Measurements from ENCODE around the gene ODF2.

The ODF2 gene

DNA sequence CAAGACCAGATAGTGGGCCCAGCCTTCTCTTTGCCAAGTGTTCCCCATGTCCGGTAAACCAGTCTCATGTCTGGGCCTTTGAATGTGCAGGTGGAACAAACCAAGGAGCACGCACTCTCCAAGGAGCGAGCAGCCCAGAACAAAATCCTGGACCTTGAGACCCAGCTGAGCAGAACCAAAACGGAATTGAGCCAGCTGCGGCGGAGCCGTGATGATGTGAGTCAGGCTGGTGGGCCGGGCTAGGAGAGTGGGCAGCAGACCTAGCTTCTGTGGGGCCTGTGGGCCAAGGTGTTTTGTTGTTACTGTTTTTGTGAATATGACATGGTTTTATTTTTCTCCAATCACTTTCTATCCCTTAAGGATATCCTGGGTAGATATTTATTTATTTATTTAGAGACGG lies 43.1 kb downstream of the ODF2 start:
- TF ChIP-seq, protein P1, sequence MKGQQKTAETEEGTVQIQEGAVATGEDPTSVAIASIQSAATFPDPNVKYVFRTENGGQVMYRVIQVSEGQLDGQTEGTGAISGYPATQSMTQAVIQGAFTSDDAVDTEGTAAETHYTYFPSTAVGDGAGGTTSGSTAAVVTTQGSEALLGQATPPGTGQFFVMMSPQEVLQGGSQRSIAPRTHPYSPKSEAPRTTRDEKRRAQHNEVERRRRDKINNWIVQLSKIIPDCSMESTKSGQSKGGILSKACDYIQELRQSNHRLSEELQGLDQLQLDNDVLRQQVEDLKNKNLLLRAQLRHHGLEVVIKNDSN (IDR thresholded peaks at IDR 0.05) = no peak
- TF ChIP-seq RAD21 (IDR thresholded peaks at IDR 0.05; ENCODE audit: low read depth) (no peak), NFIC (IDR thresholded peaks at IDR 0.05) (no peak), ZBTB7A (IDR thresholded peaks at IDR 0.05; ENCODE audit: low read depth) (no peak), EGR1 (IDR thresholded peaks at IDR 0.05) (no peak), FOXM1 (IDR thresholded peaks at IDR 0.05; ENCODE audit: borderline replicate concordance, low read depth) (no peak), CREB1 (IDR thresholded peaks at IDR 0.05; ENCODE audit: low read depth) (no peak), TAF1 (IDR thresholded peaks at IDR 0.05; ENCODE audit: low read depth) (no peak), EP300 (IDR thresholded peaks at IDR 0.05; ENCODE audit: borderline replicate concordance) (no peak), TEAD4 (IDR thresholded peaks at IDR 0.05) (no peak), YY1 (IDR thresholded peaks at IDR 0.05; ENCODE audit: low read depth) (no peak), CEBPB (IDR thresholded peaks at IDR 0.05) (no peak), TCF12 (IDR thresholded peaks at IDR 0.05; ENCODE audit: low read depth) (no peak)
- TF ChIP-seq, protein P2, sequence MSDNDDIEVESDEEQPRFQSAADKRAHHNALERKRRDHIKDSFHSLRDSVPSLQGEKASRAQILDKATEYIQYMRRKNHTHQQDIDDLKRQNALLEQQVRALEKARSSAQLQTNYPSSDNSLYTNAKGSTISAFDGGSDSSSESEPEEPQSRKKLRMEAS (IDR thresholded peaks at IDR 0.05) = no peak
- TF ChIP-seq, protein P3, sequence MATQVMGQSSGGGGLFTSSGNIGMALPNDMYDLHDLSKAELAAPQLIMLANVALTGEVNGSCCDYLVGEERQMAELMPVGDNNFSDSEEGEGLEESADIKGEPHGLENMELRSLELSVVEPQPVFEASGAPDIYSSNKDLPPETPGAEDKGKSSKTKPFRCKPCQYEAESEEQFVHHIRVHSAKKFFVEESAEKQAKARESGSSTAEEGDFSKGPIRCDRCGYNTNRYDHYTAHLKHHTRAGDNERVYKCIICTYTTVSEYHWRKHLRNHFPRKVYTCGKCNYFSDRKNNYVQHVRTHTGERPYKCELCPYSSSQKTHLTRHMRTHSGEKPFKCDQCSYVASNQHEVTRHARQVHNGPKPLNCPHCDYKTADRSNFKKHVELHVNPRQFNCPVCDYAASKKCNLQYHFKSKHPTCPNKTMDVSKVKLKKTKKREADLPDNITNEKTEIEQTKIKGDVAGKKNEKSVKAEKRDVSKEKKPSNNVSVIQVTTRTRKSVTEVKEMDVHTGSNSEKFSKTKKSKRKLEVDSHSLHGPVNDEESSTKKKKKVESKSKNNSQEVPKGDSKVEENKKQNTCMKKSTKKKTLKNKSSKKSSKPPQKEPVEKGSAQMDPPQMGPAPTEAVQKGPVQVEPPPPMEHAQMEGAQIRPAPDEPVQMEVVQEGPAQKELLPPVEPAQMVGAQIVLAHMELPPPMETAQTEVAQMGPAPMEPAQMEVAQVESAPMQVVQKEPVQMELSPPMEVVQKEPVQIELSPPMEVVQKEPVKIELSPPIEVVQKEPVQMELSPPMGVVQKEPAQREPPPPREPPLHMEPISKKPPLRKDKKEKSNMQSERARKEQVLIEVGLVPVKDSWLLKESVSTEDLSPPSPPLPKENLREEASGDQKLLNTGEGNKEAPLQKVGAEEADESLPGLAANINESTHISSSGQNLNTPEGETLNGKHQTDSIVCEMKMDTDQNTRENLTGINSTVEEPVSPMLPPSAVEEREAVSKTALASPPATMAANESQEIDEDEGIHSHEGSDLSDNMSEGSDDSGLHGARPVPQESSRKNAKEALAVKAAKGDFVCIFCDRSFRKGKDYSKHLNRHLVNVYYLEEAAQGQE (IDR thresholded peaks at IDR 0.05; ENCODE audit: low read depth) = no peak

DNA sequence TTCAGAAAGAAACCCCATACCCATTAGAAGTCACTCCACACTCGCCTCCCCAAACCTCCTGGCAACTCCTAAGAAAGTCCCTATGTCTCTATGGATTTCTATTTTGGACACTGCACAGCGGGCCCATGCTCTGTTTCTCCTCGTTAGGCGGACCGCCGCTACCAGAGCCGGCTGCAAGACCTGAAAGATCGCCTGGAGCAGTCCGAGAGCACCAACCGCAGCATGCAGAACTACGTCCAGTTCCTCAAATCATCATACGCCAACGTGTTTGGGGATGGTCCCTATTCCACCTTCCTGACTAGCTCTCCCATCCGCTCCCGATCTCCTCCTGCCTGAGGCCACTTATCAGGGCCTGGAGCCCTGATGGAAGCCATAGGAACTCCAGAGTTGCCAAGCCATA lies 44.1 kb downstream of the ODF2 start:
- no peak for TF ChIP-seq YY1 (IDR thresholded peaks at IDR 0.05; ENCODE audit: low read depth)
- TF ChIP-seq RAD21 (IDR thresholded peaks at IDR 0.05; ENCODE audit: low read depth) = no peak
- no peak for TF ChIP-seq TCF12 (IDR thresholded peaks at IDR 0.05; ENCODE audit: low read depth)
- TF ChIP-seq EP300 (IDR thresholded peaks at IDR 0.05; ENCODE audit: borderline replicate concordance) = no peak
- no peak for TF ChIP-seq TEAD4 (IDR thresholded peaks at IDR 0.05)
- no peak for TF ChIP-seq EGR1 (IDR thresholded peaks at IDR 0.05)
- TF ChIP-seq CREB1 (IDR thresholded peaks at IDR 0.05; ENCODE audit: low read depth) = no peak
- TF ChIP-seq, protein P2 (IDR thresholded peaks at IDR 0.05) = no peak
- TF ChIP-seq CEBPB (IDR thresholded peaks at IDR 0.05) = no peak
- TF ChIP-seq NFIC (IDR thresholded peaks at IDR 0.05) = no peak
- TF ChIP-seq TAF1 (IDR thresholded peaks at IDR 0.05; ENCODE audit: low read depth) = no peak
- TF ChIP-seq, protein P1 (IDR thresholded peaks at IDR 0.05) = no peak
- TF ChIP-seq, protein P3 (IDR thresholded peaks at IDR 0.05; ENCODE audit: low read depth) = no peak
- TF ChIP-seq FOXM1 (IDR thresholded peaks at IDR 0.05; ENCODE audit: borderline replicate concordance, low read depth) = no peak
- no peak for TF ChIP-seq ZBTB7A (IDR thresholded peaks at IDR 0.05; ENCODE audit: low read depth)

DNA sequence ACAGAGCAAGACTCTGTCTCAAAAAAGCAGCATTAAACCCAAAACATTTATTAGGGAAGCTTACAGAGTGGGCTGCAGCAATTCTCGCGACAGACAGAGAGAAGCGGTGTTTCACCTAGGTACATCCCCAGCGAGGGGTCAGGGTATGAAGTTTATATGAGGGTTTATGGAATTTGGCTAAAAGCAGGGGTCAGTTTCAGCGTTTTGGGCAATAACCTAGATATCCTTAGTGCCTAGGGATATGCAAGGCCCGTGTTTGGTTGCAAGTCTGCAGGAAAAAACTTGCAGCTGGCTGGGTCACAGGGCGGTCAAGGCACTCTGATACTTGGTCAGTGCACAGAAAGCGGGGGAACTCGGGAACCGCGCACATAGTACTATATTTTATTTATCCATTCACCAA lies 48.1 kb downstream of the ODF2 start:
- TF ChIP-seq TCF12 (IDR thresholded peaks at IDR 0.05; ENCODE audit: low read depth) = no peak
- TF ChIP-seq, protein P2 (IDR thresholded peaks at IDR 0.05) = no peak
- no peak for TF ChIP-seq RAD21 (IDR thresholded peaks at IDR 0.05; ENCODE audit: low read depth)
- no peak for TF ChIP-seq CEBPB (IDR thresholded peaks at IDR 0.05)
- no peak for TF ChIP-seq NFIC (IDR thresholded peaks at IDR 0.05)
- TF ChIP-seq, protein P3 (IDR thresholded peaks at IDR 0.05; ENCODE audit: low read depth) = no peak
- TF ChIP-seq TEAD4 (IDR thresholded peaks at IDR 0.05) = no peak
- TF ChIP-seq EGR1 (IDR thresholded peaks at IDR 0.05) = no peak
- TF ChIP-seq FOXM1 (IDR thresholded peaks at IDR 0.05; ENCODE audit: borderline replicate concordance, low read depth) = no peak
- no peak for TF ChIP-seq YY1 (IDR thresholded peaks at IDR 0.05; ENCODE audit: low read depth)
- TF ChIP-seq ZBTB7A (IDR thresholded peaks at IDR 0.05; ENCODE audit: low read depth) = no peak
- TF ChIP-seq TAF1 (IDR thresholded peaks at IDR 0.05; ENCODE audit: low read depth) = no peak
- TF ChIP-seq EP300 (IDR thresholded peaks at IDR 0.05; ENCODE audit: borderline replicate concordance) = no peak
- TF ChIP-seq CREB1 (IDR thresholded peaks at IDR 0.05; ENCODE audit: low read depth) = no peak
- TF ChIP-seq, protein P1 (IDR thresholded peaks at IDR 0.05) = no peak
